Liver (tissue), 9 donors: ENCODE measurements around the gene ELOF1. TPM values are rescaled to one million over a fixed set of nuclear protein-coding genes. Genes with fewer than 3 reads are reported as not detected.

Experiments used
- DNase-seq: peaks from one replicate; pipeline ENCODE4 v3.0.0-alpha.2; 2017; ENCODE audit warnings: low spot score
- H3K27ac ChIP-seq, 2 donors: one replicate each; pipeline ENCODE4 v1.7.0; 2013; ENCODE audit warnings: inconsistent platforms in 2 of 2, low read length in 2 of 2, control low read depth in 1 of 2, low read depth in 1 of 2, mild to moderate bottlenecking in 1 of 2
- H3K27me3 ChIP-seq, 4 donors: one replicate each; pipeline versions ENCODE4 v1.6.1 to v1.7.0; 2013; ENCODE audit warnings: low read length in 3 of 4, inconsistent platforms in 1 of 4, mild to moderate bottlenecking in 1 of 4, moderate library complexity in 1 of 4; ENCODE audit not compliant: control insufficient read depth in 4 of 4, insufficient read depth in 4 of 4
- H3K36me3 ChIP-seq, 4 donors: one replicate each; pipeline versions ENCODE4 v1.6.1 to v1.7.0; 2013; ENCODE audit warnings: low read length in 3 of 4, mild to moderate bottlenecking in 3 of 4, low read depth in 1 of 4, moderate library complexity in 1 of 4; ENCODE audit not compliant: control insufficient read depth in 4 of 4, insufficient read depth in 3 of 4
- H3K4me1 ChIP-seq, 4 donors: one replicate each; pipeline versions ENCODE4 v1.6.1 to v1.7.0; 2013; ENCODE audit warnings: low read length in 3 of 4, mild to moderate bottlenecking in 3 of 4, moderate library complexity in 1 of 4; ENCODE audit not compliant: control insufficient read depth in 4 of 4, insufficient read depth in 4 of 4
- H3K4me3 ChIP-seq, 3 donors: one replicate each; pipeline versions ENCODE4 v1.6.1 to v1.7.0; 2013; ENCODE audit warnings: low read length in 3 of 3, control low read depth in 1 of 3, low read depth in 1 of 3, mild to moderate bottlenecking in 1 of 3
- H3K9ac ChIP-seq, 2 donors: one replicate each; pipeline ENCODE4 v1.7.0; 2013; ENCODE audit warnings: low read length in 2 of 2, mild to moderate bottlenecking in 2 of 2, moderate library complexity in 2 of 2, control low read depth in 1 of 2, low read depth in 1 of 2
- H3K9me3 ChIP-seq, 4 donors: one replicate each; pipeline versions ENCODE4 v1.6.1 to v1.7.0; 2013; ENCODE audit warnings: low read length in 3 of 4; ENCODE audit not compliant: control insufficient read depth in 4 of 4
- EGR1 ChIP-seq, 2 donors: IDR thresholded peaks; 2 replicates each; pipeline ENCODE4 v1.6.1; 2016 to 2018; ENCODE audit warnings: antibody characterized with exemption in 2 of 2, low read depth in 2 of 2
- GABPA ChIP-seq, 2 donors: IDR thresholded peaks in 1 of 2; conservative IDR thresholded peaks in 1 of 2; 2 replicates each; pipeline ENCODE4 v1.6.1; 2016; ENCODE audit warnings: antibody characterized with exemption in 2 of 2, mild to moderate bottlenecking in 1 of 2, moderate library complexity in 1 of 2
- HNF4A ChIP-seq, 2 donors: conservative IDR thresholded peaks; 2 replicates each; pipeline ENCODE4 v1.6.1; 2016; ENCODE audit warnings: antibody characterized with exemption in 2 of 2, mild to moderate bottlenecking in 2 of 2
- HNF4G ChIP-seq: IDR thresholded peaks from 2 replicates; pipeline ENCODE4 v1.6.1; 2016; ENCODE audit warnings: antibody characterized with exemption
- JUND ChIP-seq, 2 donors: IDR thresholded peaks; 2 replicates each; pipeline ENCODE4 v1.6.1; 2016; ENCODE audit warnings: antibody characterized with exemption in 2 of 2
- NR2F2 ChIP-seq: IDR thresholded peaks from 2 replicates; pipeline ENCODE4 v1.6.1; 2016; ENCODE audit warnings: antibody characterized with exemption
- RXRA ChIP-seq, 2 donors: IDR thresholded peaks; 2 replicates each; pipeline ENCODE4 v1.6.1; 2017 to 2018; ENCODE audit warnings: antibody characterized with exemption in 2 of 2, mild to moderate bottlenecking in 1 of 2
- SP1 ChIP-seq: IDR thresholded peaks from 2 replicates; pipeline ENCODE4 v1.6.1; 2018; ENCODE audit warnings: antibody characterized with exemption, mild to moderate bottlenecking
- TAF1 ChIP-seq: conservative IDR thresholded peaks from 2 replicates; pipeline ENCODE4 v1.6.1; 2016; ENCODE audit warnings: antibody characterized with exemption, mild to moderate bottlenecking
- YY1 ChIP-seq: IDR thresholded peaks from 2 replicates; pipeline ENCODE4 v1.6.1; 2016; ENCODE audit warnings: antibody characterized with exemption, mild to moderate bottlenecking
- WGBS: extraction: QIAGEN DNeasy Blood & Tissue Kit; methylation state at CpG from one replicate; pipeline ENCODE4 v1.1.7; 2013; 5-methylcytosine and 5-hydroxymethylcytosine counted together
- polyA plus RNA-seq, 2 donors: library from polyadenylated mRNA; stranded (reverse) in 1 of 2; unstranded in 1 of 2; fragments of 200-250 nt in 1 of 2; fragments of >200 nt in 1 of 2; fragmentation: Nextera tagmentation in 1 of 2; extraction: Ambion mirVana in 1 of 2; gene quantifications; one replicate each; pipeline versions ENCODE4 v1.2.1 to v1.2.3, GENCODE V29; 2013 to 2015
- total RNA-seq, 2 donors: library from RNA; depleted of rRNA; stranded (reverse); fragments of >200 nt; gene quantifications; one replicate each; pipeline ENCODE4 v1.2.3, GENCODE V29; 2014
- TF ChIP-seq, protein P1 (sequence below): fragments of 150-350 bp; IDR thresholded peaks from 2 replicates; pipeline ENCODE4 v1.5.1; 2017; ENCODE audit warnings: improper control_type of control experiment, low read depth, low read length; ENCODE audit not compliant: missing input control
- TF ChIP-seq, protein P2 (sequence below): IDR thresholded peaks from 2 replicates; pipeline ENCODE4 v1.6.1; 2016; ENCODE audit warnings: antibody characterized with exemption
- TF ChIP-seq, protein P3 (sequence below): IDR thresholded peaks from 2 replicates; pipeline ENCODE4 v1.6.1; 2016; ENCODE audit warnings: antibody characterized with exemption
- TF ChIP-seq, protein P4 (sequence below): IDR thresholded peaks from 2 replicates; pipeline ENCODE4 v1.6.1; 2016; ENCODE audit warnings: antibody characterized with exemption
- donor health status: healthy.
- donor health status: healthy.
- donor health status: healthy.
- donor health status: healthy.
- donor health status: healthy.

Gene ELOF1
- total and polyA plus RNA-seq, 4 donors = 11.1 to 37.9 (median 24.0) TPM

DNA sequence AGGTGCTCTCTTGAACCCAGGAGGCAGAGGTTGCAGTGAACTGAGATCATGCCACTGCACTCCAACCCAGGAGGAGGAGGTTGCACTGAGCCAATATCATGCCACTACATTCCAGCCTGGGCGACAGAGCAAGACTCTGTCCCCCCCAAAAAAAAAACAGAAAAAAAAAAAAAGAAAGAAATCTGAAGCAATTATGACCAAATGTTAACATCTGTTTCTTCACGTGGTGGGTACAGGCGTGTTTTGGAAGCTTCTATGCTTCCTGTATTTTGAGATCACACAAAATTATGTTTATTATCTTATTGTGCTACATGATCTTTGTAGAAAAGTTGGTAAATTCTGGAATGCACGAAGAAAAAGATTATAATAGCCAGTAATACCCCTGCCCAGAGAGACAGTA, 21.1 kb upstream of the ELOF1 start:
- no peak for TF ChIP-seq GABPA (IDR thresholded peaks at IDR 0.05 in 1 of 2, conservative IDR thresholded peaks at IDR 0.05 in 1 of 2)
- no peak for TF ChIP-seq HNF4G
- TF ChIP-seq JUND (IDR thresholded peaks at IDR 0.05) = no peak
- no peak for TF ChIP-seq EGR1 (IDR thresholded peaks at IDR 0.05; ENCODE audit: low read depth in 2 of 2)
- TF ChIP-seq TAF1 = no peak
- TF ChIP-seq SP1 = no peak
- TF ChIP-seq, protein P1, sequence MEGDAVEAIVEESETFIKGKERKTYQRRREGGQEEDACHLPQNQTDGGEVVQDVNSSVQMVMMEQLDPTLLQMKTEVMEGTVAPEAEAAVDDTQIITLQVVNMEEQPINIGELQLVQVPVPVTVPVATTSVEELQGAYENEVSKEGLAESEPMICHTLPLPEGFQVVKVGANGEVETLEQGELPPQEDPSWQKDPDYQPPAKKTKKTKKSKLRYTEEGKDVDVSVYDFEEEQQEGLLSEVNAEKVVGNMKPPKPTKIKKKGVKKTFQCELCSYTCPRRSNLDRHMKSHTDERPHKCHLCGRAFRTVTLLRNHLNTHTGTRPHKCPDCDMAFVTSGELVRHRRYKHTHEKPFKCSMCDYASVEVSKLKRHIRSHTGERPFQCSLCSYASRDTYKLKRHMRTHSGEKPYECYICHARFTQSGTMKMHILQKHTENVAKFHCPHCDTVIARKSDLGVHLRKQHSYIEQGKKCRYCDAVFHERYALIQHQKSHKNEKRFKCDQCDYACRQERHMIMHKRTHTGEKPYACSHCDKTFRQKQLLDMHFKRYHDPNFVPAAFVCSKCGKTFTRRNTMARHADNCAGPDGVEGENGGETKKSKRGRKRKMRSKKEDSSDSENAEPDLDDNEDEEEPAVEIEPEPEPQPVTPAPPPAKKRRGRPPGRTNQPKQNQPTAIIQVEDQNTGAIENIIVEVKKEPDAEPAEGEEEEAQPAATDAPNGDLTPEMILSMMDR = no peak
- TF ChIP-seq YY1 = no peak
- TF ChIP-seq, protein P2, sequence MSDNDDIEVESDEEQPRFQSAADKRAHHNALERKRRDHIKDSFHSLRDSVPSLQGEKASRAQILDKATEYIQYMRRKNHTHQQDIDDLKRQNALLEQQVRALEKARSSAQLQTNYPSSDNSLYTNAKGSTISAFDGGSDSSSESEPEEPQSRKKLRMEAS = no peak
- no peak for TF ChIP-seq NR2F2
- TF ChIP-seq HNF4A (conservative IDR thresholded peaks at IDR 0.05) = no peak
- no peak for TF ChIP-seq RXRA (IDR thresholded peaks at IDR 0.05)
- H3K27me3 ChIP-seq = no peaks in the 10 kb centered on the region
- H3K36me3 ChIP-seq = no peaks in the 10 kb centered on the region
- no peak for DNase-seq
- H3K4me1 ChIP-seq = peaks cover 0 to 13% (median 7%) of the 10 kb centered on the region in 4 donors
- no peak overlapping the region for H3K9ac ChIP-seq
- 81% methylated on average over 4 of the region's 4 CpGs for WGBS
- H3K4me3 ChIP-seq = no peak overlapping the region
- H3K9me3 ChIP-seq = no peaks in the 10 kb centered on the region
- no peak overlapping the region for H3K27ac ChIP-seq

DNA sequence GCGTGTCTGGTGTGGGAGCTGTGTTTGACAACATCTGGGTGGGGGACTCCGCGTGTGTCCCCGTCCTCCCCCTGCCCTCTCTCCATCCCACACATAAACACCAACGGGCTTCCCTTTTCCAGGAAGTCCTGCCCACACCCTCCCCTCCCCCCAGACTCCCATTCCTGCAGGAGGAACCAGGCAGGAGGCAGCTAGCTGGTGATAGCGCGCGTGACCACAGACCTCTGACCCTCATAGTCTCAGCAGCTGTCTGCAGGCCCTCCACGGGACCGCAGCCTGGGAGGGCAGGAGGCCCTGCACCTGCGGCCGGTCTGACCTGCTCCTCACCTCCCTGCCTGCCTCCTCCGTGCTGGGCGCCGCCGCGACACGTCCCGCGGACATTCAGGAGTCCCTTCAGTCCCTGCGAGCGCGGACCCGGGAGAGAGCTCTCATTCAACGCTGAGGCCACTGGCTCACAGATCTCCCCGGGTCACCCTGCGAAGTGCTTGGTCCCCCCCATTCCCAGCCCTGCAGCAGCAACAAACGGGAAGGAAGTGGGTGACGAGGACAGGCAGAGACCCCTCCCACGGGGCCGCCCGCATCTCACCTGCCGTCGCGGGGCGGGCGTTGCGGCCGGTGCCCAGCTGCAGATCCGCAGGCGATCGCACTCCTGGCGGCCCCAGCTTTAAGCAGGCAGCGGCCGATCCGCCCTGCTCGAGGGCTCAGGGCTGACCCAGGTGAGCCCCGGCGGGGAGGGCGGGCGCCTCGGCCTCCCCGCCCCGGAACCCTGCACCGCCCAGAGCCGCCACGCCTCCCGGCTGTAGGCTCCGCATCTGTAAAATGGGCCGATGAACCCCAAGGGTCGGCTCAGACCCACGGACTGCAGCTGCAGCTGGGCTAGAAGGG, 19.5 kb upstream of the ELOF1 start:
- Histone ChIP-seq H3K9me3 (no peaks in the 10 kb centered on the region), H3K4me3 (peak overlapping the region in 2 of 3 donors; percentile 35 to 51), H3K36me3 (no peaks in the 10 kb centered on the region), H3K9ac (peak overlapping the region; percentile 2 to 27), H3K27me3 (no peaks in the 10 kb centered on the region), H3K4me1 (peaks cover 0 to 13% (median 7%) of the 10 kb centered on the region in 4 donors), H3K27ac (peak overlapping the region in 1 of 2 donors; percentile 46)
- no peak for DNase-seq
- 18% methylated on average over 62 of the region's 62 CpGs for WGBS
- TF ChIP-seq, protein P1 = no peak
- TF ChIP-seq TAF1 = no peak
- TF ChIP-seq, protein P3, sequence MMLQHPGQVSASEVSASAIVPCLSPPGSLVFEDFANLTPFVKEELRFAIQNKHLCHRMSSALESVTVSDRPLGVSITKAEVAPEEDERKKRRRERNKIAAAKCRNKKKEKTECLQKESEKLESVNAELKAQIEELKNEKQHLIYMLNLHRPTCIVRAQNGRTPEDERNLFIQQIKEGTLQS = no peak
- TF ChIP-seq, protein P4, sequence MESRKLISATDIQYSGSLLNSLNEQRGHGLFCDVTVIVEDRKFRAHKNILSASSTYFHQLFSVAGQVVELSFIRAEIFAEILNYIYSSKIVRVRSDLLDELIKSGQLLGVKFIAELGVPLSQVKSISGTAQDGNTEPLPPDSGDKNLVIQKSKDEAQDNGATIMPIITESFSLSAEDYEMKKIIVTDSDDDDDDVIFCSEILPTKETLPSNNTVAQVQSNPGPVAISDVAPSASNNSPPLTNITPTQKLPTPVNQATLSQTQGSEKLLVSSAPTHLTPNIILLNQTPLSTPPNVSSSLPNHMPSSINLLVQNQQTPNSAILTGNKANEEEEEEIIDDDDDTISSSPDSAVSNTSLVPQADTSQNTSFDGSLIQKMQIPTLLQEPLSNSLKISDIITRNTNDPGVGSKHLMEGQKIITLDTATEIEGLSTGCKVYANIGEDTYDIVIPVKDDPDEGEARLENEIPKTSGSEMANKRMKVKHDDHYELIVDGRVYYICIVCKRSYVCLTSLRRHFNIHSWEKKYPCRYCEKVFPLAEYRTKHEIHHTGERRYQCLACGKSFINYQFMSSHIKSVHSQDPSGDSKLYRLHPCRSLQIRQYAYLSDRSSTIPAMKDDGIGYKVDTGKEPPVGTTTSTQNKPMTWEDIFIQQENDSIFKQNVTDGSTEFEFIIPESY = no peak
- TF ChIP-seq HNF4G = no peak
- TF ChIP-seq GABPA (IDR thresholded peaks at IDR 0.05 in 1 of 2, conservative IDR thresholded peaks at IDR 0.05 in 1 of 2) = no peak
- no peak for TF ChIP-seq YY1
- TF ChIP-seq NR2F2 = peak; percentile 55
- no peak for TF ChIP-seq RXRA (IDR thresholded peaks at IDR 0.05)
